Activated CD8-positive, alpha-beta T cell treated with anti-CD3 and anti-CD28 coated beads for 36 hours (primary cell): ENCODE data around the gene DIAPH2. TPM values are rescaled to one million over a fixed set of nuclear protein-coding genes. Genes with fewer than 3 reads are reported as not detected.

Experiments
- ATAC-seq: fragments of 200-7000 bp; cut with Tn5 transposase; one replicate; pipeline ENCODE4 v1.10.0; 2021; ENCODE audit warnings: mild to moderate bottlenecking, moderate library complexity
- CTCF ChIA-PET: fragments of 350-600 bp; sonication (Branson Sonifier 250); formaldehyde crosslinking; loops from one replicate; lab custom pipeline; 2021; ENCODE audit warnings: antibody characterized with exemption; lab: Charles Lee
- POLR2A ChIA-PET: fragments of 350-600 bp; sonication (Branson Sonifier 250); formaldehyde crosslinking; loops from one replicate; lab custom pipeline; 2021; ENCODE audit warnings: antibody characterized with exemption; lab: Charles Lee
- DNase-seq: peaks from one replicate; pipeline ENCODE4 v3.0.0-alpha.2; 2020
- H3K27ac Mint-ChIP-seq: one replicate; pipeline ENCODE4 v1.8.0; 2021; ENCODE audit warnings: mild to moderate bottlenecking, mixed read lengths
- H3K27me3 Mint-ChIP-seq: one replicate; pipeline ENCODE4 v1.8.0; 2021; ENCODE audit warnings: mixed read lengths
- H3K36me3 Mint-ChIP-seq: one replicate; pipeline ENCODE4 v1.8.0; 2021; ENCODE audit warnings: low read depth, mixed read lengths
- H3K4me1 Mint-ChIP-seq: one replicate; pipeline ENCODE4 v1.8.0; 2021; ENCODE audit warnings: low read depth, mixed read lengths
- H3K4me3 Mint-ChIP-seq: one replicate; pipeline ENCODE4 v1.8.0; 2021; ENCODE audit warnings: mild to moderate bottlenecking, moderate library complexity, mixed read lengths
- H3K9me3 Mint-ChIP-seq: one replicate; pipeline ENCODE4 v1.8.0; 2021; ENCODE audit warnings: mixed read lengths
- CTCF ChIP-seq: fragments of 200-600 bp; IDR thresholded peaks from one replicate; pipeline ENCODE4 v1.8.0; 2022; ENCODE audit warnings: antibody characterized with exemption, mild to moderate bottlenecking
- intact Hi-C: fragments of 100-400 bp; cut with micrococcal nuclease; formaldehyde crosslinking; loops from one replicate; pipeline ENCODE4 v1.10.0; 2022
- total RNA-seq, 2 experiments: library from RNA; stranded (reverse); gene quantifications; one replicate each; pipeline ENCODE4 v1.2.3, GENCODE V29; 2021

Gene DIAPH2
- total RNA-seq, 2 experiments from 2014 or later, result 8.1 to 8.5 TPM

- intact Hi-C loops, result no loop called here
- no peak overlapping the region for H3K27ac Mint-ChIP-seq
- H3K27me3 Mint-ChIP-seq, result no peaks in the 10 kb centered on the region
- H3K9me3 Mint-ChIP-seq, result no peaks in the 10 kb centered on the region
- no peak for ATAC-seq
- no peak for DNase-seq
- no peaks in the 10 kb centered on the region for H3K4me1 Mint-ChIP-seq
- no peak for TF ChIP-seq CTCF
- no peaks in the 10 kb centered on the region for H3K36me3 Mint-ChIP-seq
- POLR2A ChIA-PET, result no interaction called here
- no peak overlapping the region for H3K4me3 Mint-ChIP-seq
- CTCF ChIA-PET, result no interaction called here
Observed at GRCh38 chrX:96743367-96744073, 58.9 kb downstream of the DIAPH2 start.

GRCh38 chrX:96752781-96753180, 68.1 kb downstream of the DIAPH2 start:
- no peak overlapping the region for H3K4me3 Mint-ChIP-seq
- H3K27ac Mint-ChIP-seq, result no peak overlapping the region
- intact Hi-C loops, result no loop called here
- no peaks in the 10 kb centered on the region for H3K4me1 Mint-ChIP-seq
- no peak for ATAC-seq
- ChIA-PET POLR2A (no interaction called here), CTCF (no interaction called here)
- no peaks in the 10 kb centered on the region for H3K27me3 Mint-ChIP-seq
- no peak for TF ChIP-seq CTCF
- H3K9me3 Mint-ChIP-seq, result no peaks in the 10 kb centered on the region
- no peak for DNase-seq
- H3K36me3 Mint-ChIP-seq, result peaks cover 4% of the 10 kb centered on the region

DNA sequence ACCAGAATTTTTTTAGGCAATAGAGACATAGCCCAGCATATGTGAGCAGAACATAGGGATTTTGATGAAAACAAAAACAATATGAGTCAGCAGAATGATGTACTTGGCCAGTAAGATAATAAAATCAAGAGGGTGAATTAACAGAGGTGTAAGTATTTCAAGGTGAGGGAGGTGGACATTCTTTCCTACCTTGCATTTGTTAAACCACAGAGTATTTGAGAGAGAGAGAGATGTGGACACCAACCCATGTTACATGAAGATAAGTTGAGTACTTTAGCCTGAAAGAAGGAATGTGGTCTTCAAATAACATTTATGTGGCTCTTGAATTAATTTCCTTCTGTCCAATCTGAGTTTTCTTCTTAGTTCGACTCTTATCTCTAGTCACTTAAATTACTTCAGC, 68.6 kb downstream of the DIAPH2 start:
- H3K4me3 Mint-ChIP-seq, result no peak overlapping the region
- ChIA-PET POLR2A (no interaction called here), CTCF (interaction anchor here (0.6 kb wide), 1 partner anchor 231 kb away, joined by 3 read pairs; no protein-coding TSS in a partner anchor)
- ATAC-seq (no peak), DNase-seq (no peak)
- TF ChIP-seq CTCF, result no peak
- H3K27me3 Mint-ChIP-seq, result no peaks in the 10 kb centered on the region
- no peaks in the 10 kb centered on the region for H3K9me3 Mint-ChIP-seq
- intact Hi-C loops, result no loop called here
- peaks cover 4% of the 10 kb centered on the region for H3K36me3 Mint-ChIP-seq
- H3K27ac Mint-ChIP-seq, result no peak overlapping the region
- no peaks in the 10 kb centered on the region for H3K4me1 Mint-ChIP-seq

- ATAC-seq (no peak), DNase-seq (no peak)
- no peak for TF ChIP-seq CTCF
- intact Hi-C loops, result no loop called here
- Mint-ChIP-seq H3K27ac (no peak overlapping the region), H3K4me1 (no peaks in the 10 kb centered on the region), H3K36me3 (peaks cover 4% of the 10 kb centered on the region), H3K9me3 (no peaks in the 10 kb centered on the region), H3K4me3 (no peak overlapping the region), H3K27me3 (no peaks in the 10 kb centered on the region)
- ChIA-PET CTCF (no interaction called here), POLR2A (no interaction called here)
Observed at GRCh38 chrX:96756491-96756890, 71.8 kb downstream of the DIAPH2 start.

GRCh38 chrX:96761566-96761965, 76.9 kb downstream of the DIAPH2 start:
- POLR2A ChIA-PET, result no interaction called here

More at GRCh38 chrX:96761566-96761965, 76.9 kb downstream of the DIAPH2 start:
- ATAC-seq (no peak), DNase-seq (no peak)
- TF ChIP-seq CTCF, result no peak
- Mint-ChIP-seq H3K36me3 (peaks cover 2% of the 10 kb centered on the region), H3K27ac (no peak overlapping the region), H3K4me1 (peaks cover 9% of the 10 kb centered on the region), H3K9me3 (no peaks in the 10 kb centered on the region), H3K4me3 (no peak overlapping the region), H3K27me3 (no peaks in the 10 kb centered on the region)
- intact Hi-C loops, result no loop called here
- CTCF ChIA-PET, result no interaction called here
